GM19099 (cell line): ENCODE data around the gene SIPA1L3.

Experiments
- POLR2A ChIP-seq: IDR thresholded peaks from 3 replicates; pipeline ENCODE4 v1.6.1; 2011; ENCODE audit warnings: low read depth; ENCODE audit not compliant: insufficient read length; ENCODE audit errors: extremely low read depth

Gene SIPA1L3

GRCh38 chr19:38125238-38125637, 218.2 kb downstream of the SIPA1L3 start:
- no peak for TF ChIP-seq POLR2A

GRCh38 chr19:38130399-38130798, 223.4 kb downstream of the SIPA1L3 start:
- no peak for TF ChIP-seq POLR2A

- TF ChIP-seq POLR2A = no peak
These were observed 225.8 kb downstream of the SIPA1L3 start for GRCh38 chr19:38132781-38133180.

- no peak for TF ChIP-seq POLR2A
These were observed 226.3 kb downstream of the SIPA1L3 start for GRCh38 chr19:38133319-38133718.

- TF ChIP-seq POLR2A = no peak
These were observed 227.6 kb downstream of the SIPA1L3 start for GRCh38 chr19:38134540-38135149.

GRCh38 chr19:38135150-38135998, 228.4 kb downstream of the SIPA1L3 start:
- no peak for TF ChIP-seq POLR2A

DNA sequence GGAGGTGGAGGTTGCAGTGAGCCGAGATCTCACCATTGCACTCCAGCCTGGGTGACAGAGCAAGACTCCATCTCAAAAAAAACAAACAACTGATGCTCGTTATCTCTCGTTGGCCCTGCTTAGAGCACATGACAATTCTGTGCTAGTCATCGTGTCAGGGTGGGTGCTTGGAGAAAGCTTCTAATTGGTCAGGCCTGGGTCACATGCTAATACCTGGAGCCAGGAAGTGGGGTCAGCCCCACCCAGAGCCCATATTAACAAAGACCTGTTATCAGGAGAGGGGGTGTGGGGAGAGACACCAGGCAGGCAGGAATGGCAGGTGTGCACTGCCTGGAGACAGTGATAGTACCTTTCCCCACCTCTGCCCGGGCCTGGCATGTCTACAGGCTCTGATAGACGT, 232.1 kb downstream of the SIPA1L3 start:
- no peak for TF ChIP-seq POLR2A

DNA sequence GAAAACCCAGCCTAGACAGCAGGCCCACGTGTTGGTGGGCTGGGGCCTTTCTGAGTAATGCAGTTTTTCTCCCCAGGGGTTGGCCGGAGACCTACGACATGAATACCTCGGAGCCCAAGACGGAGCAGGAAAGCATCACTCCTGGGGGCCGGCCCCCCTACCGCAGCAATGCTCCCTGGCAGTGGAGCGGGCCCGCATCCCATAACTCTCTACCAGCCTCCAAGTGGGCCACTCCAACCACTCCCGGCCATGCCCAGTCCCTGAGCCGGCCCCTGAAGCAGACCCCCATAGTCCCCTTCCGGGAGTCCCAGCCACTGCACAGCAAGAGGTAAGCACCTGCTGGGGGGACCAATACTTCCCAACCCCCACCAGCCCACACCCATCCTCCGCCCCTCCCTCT, 234.1 kb downstream of the SIPA1L3 start:
- TF ChIP-seq POLR2A = no peak

GRCh38 chr19:38142176-38143035, 235.4 kb downstream of the SIPA1L3 start:
- TF ChIP-seq POLR2A = no peak

DNA sequence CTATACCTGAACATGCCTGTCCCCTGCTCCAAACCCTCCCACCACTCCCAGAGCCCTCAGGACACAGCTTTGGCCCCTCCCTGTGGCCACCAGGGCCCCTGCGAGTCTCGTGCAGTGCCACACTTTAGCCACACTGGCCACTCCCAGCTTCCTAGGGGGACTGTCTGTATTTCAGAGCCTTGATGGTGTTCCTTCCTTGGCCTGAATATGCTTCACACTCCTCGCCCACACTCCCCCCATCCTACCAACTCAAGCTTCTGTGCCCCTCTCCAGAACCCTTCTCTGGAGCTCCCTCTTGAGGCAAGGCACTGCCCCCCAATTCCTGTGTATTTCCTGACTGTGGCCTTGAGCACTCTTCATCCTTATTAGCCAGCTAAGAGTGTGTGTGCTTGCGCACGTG, 236.8 kb downstream of the SIPA1L3 start:
- TF ChIP-seq POLR2A = no peak

- TF ChIP-seq POLR2A = no peak
These were observed 237.7 kb downstream of the SIPA1L3 start for GRCh38 chr19:38144667-38145066.

GRCh38 chr19:38145623-38146022, 238.6 kb downstream of the SIPA1L3 start:
- no peak for TF ChIP-seq POLR2A

DNA sequence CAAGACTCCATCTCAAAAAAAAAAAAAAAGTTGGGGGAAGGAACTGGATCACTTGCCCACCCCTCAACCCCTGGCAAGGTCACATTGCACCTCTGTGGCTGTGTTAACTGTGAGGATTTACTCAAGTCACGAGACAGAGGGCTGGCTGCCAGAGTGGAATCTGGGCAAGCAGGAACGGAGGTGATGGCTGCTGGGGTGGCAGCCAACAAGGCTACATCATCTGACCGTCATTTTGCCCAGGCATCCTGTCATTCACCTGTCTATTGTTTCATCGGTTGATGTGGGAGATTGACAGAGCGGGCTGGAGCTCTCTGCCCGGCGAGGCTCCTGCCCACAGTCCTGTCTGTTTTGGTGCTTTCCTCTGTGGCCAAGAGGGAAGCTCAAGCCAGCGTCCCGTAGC, 241.3 kb downstream of the SIPA1L3 start:
- no peak for TF ChIP-seq POLR2A

GRCh38 chr19:38149661-38150061, 242.7 kb downstream of the SIPA1L3 start:
- no peak for TF ChIP-seq POLR2A

DNA sequence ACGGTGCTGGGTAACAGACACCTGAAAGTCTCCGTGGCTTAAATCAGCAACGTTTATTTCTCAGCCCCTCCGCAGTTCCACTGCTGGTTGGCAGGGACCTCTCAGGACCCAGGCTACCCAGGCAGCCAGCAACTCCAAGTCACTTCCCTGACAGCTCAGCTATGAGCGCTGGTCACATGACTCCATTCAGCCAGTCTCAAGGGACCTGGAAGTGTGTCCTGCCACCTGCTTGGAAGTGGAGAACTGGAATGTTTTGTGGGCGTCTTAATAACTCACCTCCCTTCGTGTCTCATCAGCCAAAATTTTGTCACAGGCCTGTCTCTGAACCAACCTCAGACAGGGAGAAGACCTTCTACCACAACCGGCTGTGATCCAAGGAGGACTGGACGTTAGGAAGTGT, 244.2 kb downstream of the SIPA1L3 start:
- no peak for TF ChIP-seq POLR2A
